HFFc6 (cell line): ENCODE measurements around the gene IRF8. TPM values are rescaled to one million over a fixed set of nuclear protein-coding genes. Genes with fewer than 3 reads are reported as not detected.

Experiments
- DNase-seq: peaks from one replicate; pipeline ENCODE4 v3.0.0-alpha.2; 2018
- H3K27ac Mint-ChIP-seq: 2 replicates; pipeline ENCODE4 v1.8.0; 2020; ENCODE audit warnings: mild to moderate bottlenecking, mixed read lengths
- H3K27me3 Mint-ChIP-seq: 2 replicates; pipeline ENCODE4 v1.8.0; 2021; ENCODE audit warnings: mild to moderate bottlenecking, moderate library complexity, mixed read lengths; ENCODE audit not compliant: insufficient read depth
- H3K36me3 Mint-ChIP-seq: 2 replicates; pipeline ENCODE4 v1.8.0; 2021; ENCODE audit warnings: low read depth, mixed read lengths
- H3K4me1 Mint-ChIP-seq: 2 replicates; pipeline ENCODE4 v1.8.0; 2020; ENCODE audit warnings: low read depth, mixed read lengths
- H3K4me3 Mint-ChIP-seq: 2 replicates; pipeline ENCODE4 v1.8.0; 2020; ENCODE audit warnings: mild to moderate bottlenecking, moderate library complexity, mixed read lengths
- H3K9me3 Mint-ChIP-seq: 2 replicates; pipeline ENCODE4 v1.8.0; 2020; ENCODE audit warnings: mild to moderate bottlenecking, mixed read lengths
- total RNA-seq, 6 experiments: library from RNA; stranded (reverse); fragmentation: NEBNext Ultra II Directional; extraction: Animal tissue kit (Norgen Biotek cat#: 25700); gene quantifications; 2 replicates in 1 of 6; 3 replicates in 5 of 6; pipeline ENCODE4 v1.2.3, GENCODE V29; 2021
- TF ChIP-seq, protein P1 (sequence below): fragments of 200-600 bp; sonication (generic); IDR thresholded peaks from 2 replicates; pipeline ENCODE4 v1.5.0; 2021; ENCODE audit warnings: antibody characterized with exemption, mild to moderate bottlenecking

The IRF8 gene
- total RNA-seq, 6 experiments from 2014 or later = not detected

DNA sequence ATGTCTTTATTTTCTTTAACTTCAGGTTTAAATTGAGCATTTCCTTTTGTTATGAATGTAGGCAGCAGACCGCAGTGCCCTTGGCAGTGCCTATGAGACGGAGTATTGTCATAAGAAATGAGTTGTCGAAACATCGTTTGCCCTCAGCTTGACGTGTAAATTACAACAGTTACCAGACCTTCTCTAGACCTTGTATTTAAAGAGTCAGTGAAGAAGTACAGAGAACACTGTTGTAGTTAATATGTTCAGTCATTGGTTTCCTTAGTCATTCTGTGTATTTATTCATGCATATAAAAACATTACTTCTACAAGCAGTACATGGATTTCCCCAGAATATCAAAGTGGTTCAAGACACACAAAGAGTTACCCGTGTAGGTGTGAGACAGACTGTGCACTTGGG, 19.0 kb downstream of the IRF8 start:
- H3K9me3 Mint-ChIP-seq = no peaks in the 10 kb centered on the region
- H3K27me3 Mint-ChIP-seq = peaks cover 50% of the 10 kb centered on the region
- H3K27ac Mint-ChIP-seq = no peak overlapping the region
- H3K36me3 Mint-ChIP-seq = no peaks in the 10 kb centered on the region
- no peak for DNase-seq
- H3K4me3 Mint-ChIP-seq = no peak overlapping the region
- H3K4me1 Mint-ChIP-seq = no peaks in the 10 kb centered on the region
- TF ChIP-seq, protein P1, sequence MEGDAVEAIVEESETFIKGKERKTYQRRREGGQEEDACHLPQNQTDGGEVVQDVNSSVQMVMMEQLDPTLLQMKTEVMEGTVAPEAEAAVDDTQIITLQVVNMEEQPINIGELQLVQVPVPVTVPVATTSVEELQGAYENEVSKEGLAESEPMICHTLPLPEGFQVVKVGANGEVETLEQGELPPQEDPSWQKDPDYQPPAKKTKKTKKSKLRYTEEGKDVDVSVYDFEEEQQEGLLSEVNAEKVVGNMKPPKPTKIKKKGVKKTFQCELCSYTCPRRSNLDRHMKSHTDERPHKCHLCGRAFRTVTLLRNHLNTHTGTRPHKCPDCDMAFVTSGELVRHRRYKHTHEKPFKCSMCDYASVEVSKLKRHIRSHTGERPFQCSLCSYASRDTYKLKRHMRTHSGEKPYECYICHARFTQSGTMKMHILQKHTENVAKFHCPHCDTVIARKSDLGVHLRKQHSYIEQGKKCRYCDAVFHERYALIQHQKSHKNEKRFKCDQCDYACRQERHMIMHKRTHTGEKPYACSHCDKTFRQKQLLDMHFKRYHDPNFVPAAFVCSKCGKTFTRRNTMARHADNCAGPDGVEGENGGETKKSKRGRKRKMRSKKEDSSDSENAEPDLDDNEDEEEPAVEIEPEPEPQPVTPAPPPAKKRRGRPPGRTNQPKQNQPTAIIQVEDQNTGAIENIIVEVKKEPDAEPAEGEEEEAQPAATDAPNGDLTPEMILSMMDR = no peak

DNA sequence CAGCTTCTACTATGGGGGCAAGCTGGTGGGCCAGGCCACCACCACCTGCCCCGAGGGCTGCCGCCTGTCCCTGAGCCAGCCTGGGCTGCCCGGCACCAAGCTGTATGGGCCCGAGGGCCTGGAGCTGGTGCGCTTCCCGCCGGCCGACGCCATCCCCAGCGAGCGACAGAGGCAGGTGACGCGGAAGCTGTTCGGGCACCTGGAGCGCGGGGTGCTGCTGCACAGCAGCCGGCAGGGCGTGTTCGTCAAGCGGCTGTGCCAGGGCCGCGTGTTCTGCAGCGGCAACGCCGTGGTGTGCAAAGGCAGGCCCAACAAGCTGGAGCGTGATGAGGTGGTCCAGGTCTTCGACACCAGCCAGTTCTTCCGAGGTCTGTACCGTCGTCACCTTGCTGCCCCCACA, 19.5 kb downstream of the IRF8 start:
- peaks cover 2% of the 10 kb centered on the region for H3K4me1 Mint-ChIP-seq
- DNase-seq = no peak
- no peaks in the 10 kb centered on the region for H3K36me3 Mint-ChIP-seq
- no peaks in the 10 kb centered on the region for H3K9me3 Mint-ChIP-seq
- H3K27me3 Mint-ChIP-seq = peaks cover 50% of the 10 kb centered on the region
- H3K4me3 Mint-ChIP-seq = no peak overlapping the region
- no peak overlapping the region for H3K27ac Mint-ChIP-seq
- TF ChIP-seq, protein P1 = no peak

DNA sequence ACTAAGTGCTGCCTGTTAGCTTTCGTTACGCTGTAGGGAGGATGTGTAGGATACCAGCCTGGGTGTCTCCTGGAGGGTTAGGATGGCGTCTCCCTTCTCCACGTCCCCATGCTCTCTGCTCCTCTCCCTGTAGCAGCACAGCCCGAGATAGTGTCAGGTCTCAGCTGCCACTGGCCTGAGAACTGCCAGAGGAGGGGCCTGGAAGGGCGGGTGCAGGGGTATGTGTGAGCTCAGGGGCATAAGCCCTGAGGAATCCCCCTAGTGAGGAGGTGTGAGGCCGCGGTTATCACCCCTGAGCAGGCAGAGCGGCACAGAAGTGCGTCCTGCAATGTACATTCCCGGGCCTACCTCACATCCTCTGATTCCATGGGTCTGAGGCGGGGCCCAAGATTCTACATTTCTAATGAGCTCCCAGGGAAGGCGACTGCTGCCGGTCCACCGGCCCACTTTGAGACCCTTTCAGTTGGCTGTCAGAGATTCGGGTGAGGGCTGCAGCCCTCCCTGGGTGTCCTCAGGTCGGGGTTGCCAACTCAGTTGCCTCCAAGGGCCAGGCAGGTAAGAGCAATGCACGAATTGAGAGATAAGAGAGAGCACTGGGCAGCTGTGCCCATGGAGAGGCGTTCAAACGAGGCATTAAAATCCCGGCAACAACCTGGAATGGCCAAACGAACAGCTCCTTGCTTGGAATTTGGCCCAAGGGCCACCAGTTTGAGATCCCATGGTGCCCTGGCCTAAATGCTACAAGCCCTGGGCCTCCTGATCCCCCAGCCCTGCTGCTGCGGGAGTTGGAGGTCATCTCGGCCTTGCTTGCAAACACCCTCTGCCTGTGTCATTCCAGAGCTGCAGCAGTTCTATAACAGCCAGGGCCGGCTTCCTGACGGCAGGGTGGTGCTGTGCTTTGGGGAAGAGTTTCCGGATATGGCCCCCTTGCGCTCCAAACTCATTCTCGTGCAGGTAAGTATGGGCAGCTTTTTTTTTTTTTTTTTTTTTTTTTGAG, 20.6 kb downstream of the IRF8 start:
- Mint-ChIP-seq H3K9me3 (no peaks in the 10 kb centered on the region), H3K27ac (no peak overlapping the region), H3K4me1 (peaks cover 13% of the 10 kb centered on the region), H3K36me3 (no peaks in the 10 kb centered on the region), H3K4me3 (no peak overlapping the region), H3K27me3 (peaks cover 52% of the 10 kb centered on the region)
- DNase-seq = no peak
- TF ChIP-seq, protein P1 = no peak

DNA sequence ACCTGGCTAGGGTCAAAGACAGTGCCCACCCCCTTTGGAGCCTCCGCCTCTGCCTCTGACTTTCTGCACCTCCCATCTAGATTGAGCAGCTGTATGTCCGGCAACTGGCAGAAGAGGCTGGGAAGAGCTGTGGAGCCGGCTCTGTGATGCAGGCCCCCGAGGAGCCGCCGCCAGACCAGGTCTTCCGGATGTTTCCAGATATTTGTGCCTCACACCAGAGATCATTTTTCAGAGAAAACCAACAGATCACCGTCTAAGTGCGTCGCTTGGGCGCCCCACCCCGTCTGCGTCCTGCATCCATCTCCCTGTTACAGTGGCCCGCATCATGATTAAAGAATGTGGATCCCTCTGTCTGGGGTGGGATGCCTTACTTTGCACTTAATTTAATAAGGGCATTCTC, 22.1 kb downstream of the IRF8 start:
- TF ChIP-seq, protein P1 = no peak
- Mint-ChIP-seq H3K4me1 (peaks cover 17% of the 10 kb centered on the region), H3K4me3 (no peak overlapping the region), H3K36me3 (no peaks in the 10 kb centered on the region), H3K27me3 (peaks cover 62% of the 10 kb centered on the region), H3K27ac (no peak overlapping the region; the same call in 1 of the 2 replicates), H3K9me3 (no peaks in the 10 kb centered on the region)
- DNase-seq = no peak

DNA sequence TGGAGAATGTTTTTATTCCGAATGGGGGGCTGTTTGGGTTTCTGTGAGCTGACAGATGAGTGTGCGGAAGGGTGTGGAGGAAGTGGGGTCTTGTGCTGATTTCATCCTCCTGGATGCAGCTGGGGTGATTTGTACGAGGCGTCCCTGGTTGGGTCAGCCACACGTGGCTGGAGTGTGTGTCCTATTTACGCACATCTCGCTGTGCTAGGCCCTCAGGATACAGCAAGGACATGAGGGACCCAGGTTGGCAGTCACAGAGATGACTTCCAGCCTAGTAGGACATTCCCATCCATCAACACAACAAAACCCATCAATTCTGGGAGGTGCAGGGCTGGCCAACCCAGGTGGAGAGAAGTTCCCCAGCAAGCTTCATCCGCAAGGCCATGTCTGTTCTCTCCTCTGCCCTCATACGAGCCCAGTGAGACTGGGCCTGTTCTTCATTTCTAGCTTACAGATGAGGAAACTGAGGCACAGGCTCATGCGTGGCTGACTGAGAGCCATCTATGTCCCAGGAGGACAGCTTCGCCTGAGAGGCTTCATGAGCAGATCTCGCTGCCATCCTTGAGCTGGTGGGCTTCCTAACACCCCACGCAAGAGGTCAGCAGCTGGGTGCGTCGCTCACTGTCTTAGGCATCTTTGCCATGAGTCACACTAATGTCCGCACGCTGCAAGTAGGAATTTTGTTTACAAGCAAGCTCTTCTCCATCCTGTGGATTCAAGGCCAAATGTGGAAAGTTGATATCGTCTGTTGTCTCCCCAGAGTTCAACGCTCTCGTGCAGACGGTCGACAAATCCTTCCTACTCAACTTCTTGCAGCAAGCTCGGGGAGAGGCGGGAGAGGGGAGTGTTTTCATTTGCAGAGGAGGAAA, 24.4 kb downstream of the IRF8 start:
- no peaks in the 10 kb centered on the region for H3K9me3 Mint-ChIP-seq
- H3K4me1 Mint-ChIP-seq = peaks cover 17% of the 10 kb centered on the region
- H3K27me3 Mint-ChIP-seq = peaks cover 72% of the 10 kb centered on the region
- peak; percentile 23 for DNase-seq
- peak overlapping the region; percentile 46; the same call in 1 of the 2 replicates for H3K4me3 Mint-ChIP-seq
- no peaks in the 10 kb centered on the region for H3K36me3 Mint-ChIP-seq
- TF ChIP-seq, protein P1 = no peak
- no peak overlapping the region for H3K27ac Mint-ChIP-seq
